SH-SY5Y (cell line): ENCODE results near the gene ACVR1.

ENCODE experiments used
- GATA2 ChIP-seq: IDR thresholded peaks from 2 replicates; pipeline ENCODE4 v1.6.1; 2011; ENCODE audit warnings: mild to moderate bottlenecking, low read depth, low read length
- GATA3 ChIP-seq: IDR thresholded peaks from 2 replicates; pipeline ENCODE4 v1.6.1; 2011; ENCODE audit warnings: low read depth, mild to moderate bottlenecking, low read length, moderate library complexity

- TF ChIP-seq GATA2 (no peak), GATA3 (no peak)
Observed at GRCh38 chr2:157792335-157793052, 83.6 kb downstream of the ACVR1 start.
